ENCODE results near the gene CLK2. TPM values are rescaled to one million over a fixed set of nuclear protein-coding genes. Genes with fewer than 3 reads are reported as not detected.

The CLK2 gene
- polyA plus RNA-seq, 1 experiment: 40.5 TPM

- CTCF ChIA-PET: interaction anchor here (1.3 to 1.6 kb wide), 2 partner anchors 39 to 70 kb away, joined by 3 to 9 read pairs; no protein-coding TSS in a partner anchor
- Histone ChIP-seq H3K27me3 (ENCODE audit: control insufficient read depth, insufficient read depth, low read length) (no peaks in the 10 kb centered on the region), H3K4me3 (ENCODE audit: low read depth, low read length) (peak overlapping the region; percentile 82), H3K27ac (ENCODE audit: low read depth, low read length) (no peak overlapping the region), H3K9me3 (ENCODE audit: control insufficient read depth, insufficient read depth, low read length) (no peaks in the 10 kb centered on the region; the same call in 1 of the 2 replicates)
- no peak for TF ChIP-seq CTCF (IDR thresholded peaks at IDR 0.05; ENCODE audit: low read depth, low read length)
- POLR2A ChIA-PET: interaction anchor here (0.6 to 1.2 kb wide), 2 partner anchors 8 to 40 kb away, joined by 3 to 10 read pairs; no protein-coding TSS in a partner anchor
- DNase-seq (ENCODE audit: low read depth, low spot score): no peak
Measured at GRCh38 chr1:155320252-155320651, 46.9 kb upstream of the CLK2 start.

GRCh38 chr1:155319536-155319935 lies 46.2 kb upstream of the CLK2 start:
- DNase-seq (ENCODE audit: low read depth, low spot score): no peak
- Histone ChIP-seq H3K4me3 (ENCODE audit: low read depth, low read length) (no peak overlapping the region), H3K27ac (ENCODE audit: low read depth, low read length) (no peak overlapping the region), H3K27me3 (ENCODE audit: control insufficient read depth, insufficient read depth, low read length) (no peaks in the 10 kb centered on the region), H3K9me3 (ENCODE audit: control insufficient read depth, insufficient read depth, low read length) (no peaks in the 10 kb centered on the region; the same call in 1 of the 2 replicates)
- TF ChIP-seq CTCF (IDR thresholded peaks at IDR 0.05; ENCODE audit: low read depth, low read length): no peak
- ChIA-PET POLR2A (no interaction called here), CTCF (interaction anchor here (1.6 kb wide), 1 partner anchor 69 kb away, joined by 9 read pairs; no protein-coding TSS in a partner anchor)

- no peak for DNase-seq (ENCODE audit: low read depth, low spot score)
- Histone ChIP-seq H3K27ac (ENCODE audit: low read depth, low read length) (no peak overlapping the region), H3K4me3 (ENCODE audit: low read depth, low read length) (no peak overlapping the region), H3K9me3 (ENCODE audit: control insufficient read depth, insufficient read depth, low read length) (no peaks in the 10 kb centered on the region; the same call in 1 of the 2 replicates), H3K27me3 (ENCODE audit: control insufficient read depth, insufficient read depth, low read length) (no peaks in the 10 kb centered on the region)
- no peak for TF ChIP-seq CTCF (IDR thresholded peaks at IDR 0.05; ENCODE audit: low read depth, low read length)
- POLR2A ChIA-PET: interaction anchor here (0.7 kb wide), 1 partner anchor 66 kb away, joined by 3 read pairs; no protein-coding TSS in a partner anchor
- CTCF ChIA-PET: no interaction called here
Measured at GRCh38 chr1:155318082-155318481, 44.8 kb upstream of the CLK2 start.

GRCh38 chr1:155316922-155317321 lies 43.6 kb upstream of the CLK2 start:
- no peak for TF ChIP-seq CTCF (IDR thresholded peaks at IDR 0.05; ENCODE audit: low read depth, low read length)
- POLR2A ChIA-PET: interaction anchor here (0.7 kb wide), 1 partner anchor 14 kb away, joined by 3 read pairs; no protein-coding TSS in a partner anchor
- H3K4me3 ChIP-seq (ENCODE audit: low read depth, low read length): no peak overlapping the region
- CTCF ChIA-PET: interaction anchor here (1.7 kb wide), 1 partner anchor 66 kb away, joined by 9 read pairs; no protein-coding TSS in a partner anchor
- H3K27me3 ChIP-seq (ENCODE audit: control insufficient read depth, insufficient read depth, low read length): no peaks in the 10 kb centered on the region
- no peak overlapping the region for H3K27ac ChIP-seq (ENCODE audit: low read depth, low read length)
- H3K9me3 ChIP-seq (ENCODE audit: control insufficient read depth, insufficient read depth, low read length): no peaks in the 10 kb centered on the region; the same call in 1 of the 2 replicates
- DNase-seq (ENCODE audit: low read depth, low spot score): no peak

DNA sequence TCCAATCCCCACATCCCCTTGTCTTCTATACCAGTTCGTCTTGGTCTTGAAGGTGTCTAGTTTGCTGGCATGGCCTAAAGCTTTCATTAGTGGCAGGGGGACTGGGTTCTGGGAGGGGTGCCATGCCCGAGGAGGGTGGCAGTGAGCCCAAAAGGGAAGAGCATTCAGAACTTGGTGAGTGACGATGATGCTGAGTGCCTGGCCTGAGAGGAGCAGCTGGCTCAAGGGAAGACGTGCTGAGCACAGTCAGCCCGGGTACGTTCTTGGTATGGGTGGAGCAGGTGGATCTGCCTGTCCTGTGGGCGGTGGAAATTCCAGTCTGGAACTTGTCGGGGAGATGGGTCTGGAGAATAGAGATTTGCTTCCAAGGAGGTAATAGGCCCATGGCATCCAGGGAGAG lies 40.0 kb upstream of the CLK2 start:
- no peak for TF ChIP-seq CTCF (IDR thresholded peaks at IDR 0.05; ENCODE audit: low read depth, low read length)
- Histone ChIP-seq H3K4me3 (ENCODE audit: low read depth, low read length) (no peak overlapping the region), H3K27me3 (ENCODE audit: control insufficient read depth, insufficient read depth, low read length) (no peaks in the 10 kb centered on the region), H3K27ac (ENCODE audit: low read depth, low read length) (no peak overlapping the region), H3K9me3 (ENCODE audit: control insufficient read depth, insufficient read depth, low read length) (no peaks in the 10 kb centered on the region; the same call in 1 of the 2 replicates)
- CTCF ChIA-PET: interaction anchor here (1.3 to 4.0 kb wide), 2 partner anchors 9 to 62 kb away, joined by 5 to 17 read pairs; no protein-coding TSS in a partner anchor
- POLR2A ChIA-PET: no interaction called here
- no peak for DNase-seq (ENCODE audit: low read depth, low spot score)

Data from AG04450 (cell line).